ENCODE measurements around the gene PKD2L1. TPM values are rescaled to one million over a fixed set of nuclear protein-coding genes. Genes with fewer than 3 reads are reported as not detected.

The PKD2L1 gene
- total RNA-seq, 1 donor from 2014 or later = not detected

GRCh38 chr10:100350914-100351485 is 21.0 kb upstream of the PKD2L1 start:
- Mint-ChIP-seq H3K4me1 (ENCODE audit: low read depth) (peaks cover 45% of the 10 kb centered on the region), H3K9me3 (ENCODE audit: low read depth) (no peaks in the 10 kb centered on the region), H3K4me3 (ENCODE audit: low read depth) (peak overlapping the region; percentile 44), H3K36me3 (ENCODE audit: insufficient read depth) (peaks cover 55% of the 10 kb centered on the region), H3K27me3 (no peaks in the 10 kb centered on the region), H3K27ac (peak overlapping the region; percentile 44)
- DNase-seq (ENCODE audit: low spot score, unreplicated experiment) = no peak
- no peak for TF ChIP-seq CTCF (IDR thresholded peaks at IDR 0.05; ENCODE audit: unreplicated experiment)

GRCh38 chr10:100349672-100350071 is 19.6 kb upstream of the PKD2L1 start:
- Mint-ChIP-seq H3K27ac (peak overlapping the region; percentile 29), H3K4me1 (ENCODE audit: low read depth) (peaks cover 46% of the 10 kb centered on the region), H3K9me3 (ENCODE audit: low read depth) (no peaks in the 10 kb centered on the region), H3K27me3 (no peaks in the 10 kb centered on the region), H3K4me3 (ENCODE audit: low read depth) (peak overlapping the region; percentile 95), H3K36me3 (ENCODE audit: insufficient read depth) (peaks cover 42% of the 10 kb centered on the region)
- TF ChIP-seq CTCF (IDR thresholded peaks at IDR 0.05; ENCODE audit: unreplicated experiment) = no peak
- DNase-seq (ENCODE audit: low spot score, unreplicated experiment) = no peak

GRCh38 chr10:100349087-100349486 is 19.1 kb upstream of the PKD2L1 start:
- Mint-ChIP-seq H3K4me1 (ENCODE audit: low read depth) (peaks cover 46% of the 10 kb centered on the region), H3K36me3 (ENCODE audit: insufficient read depth) (peaks cover 36% of the 10 kb centered on the region), H3K27ac (peak overlapping the region; percentile 29), H3K4me3 (ENCODE audit: low read depth) (peak overlapping the region; percentile 95), H3K9me3 (ENCODE audit: low read depth) (no peaks in the 10 kb centered on the region), H3K27me3 (no peaks in the 10 kb centered on the region)
- no peak for TF ChIP-seq CTCF (IDR thresholded peaks at IDR 0.05; ENCODE audit: unreplicated experiment)
- no peak for DNase-seq (ENCODE audit: low spot score, unreplicated experiment)

GRCh38 chr10:100348389-100348927 is 18.4 kb upstream of the PKD2L1 start:
- TF ChIP-seq CTCF (IDR thresholded peaks at IDR 0.05; ENCODE audit: unreplicated experiment) = no peak
- Mint-ChIP-seq H3K4me1 (ENCODE audit: low read depth) (peaks cover 46% of the 10 kb centered on the region), H3K27me3 (no peaks in the 10 kb centered on the region), H3K9me3 (ENCODE audit: low read depth) (no peaks in the 10 kb centered on the region), H3K27ac (peak overlapping the region; percentile 65), H3K4me3 (ENCODE audit: low read depth) (peak overlapping the region; percentile 95), H3K36me3 (ENCODE audit: insufficient read depth) (peaks cover 31% of the 10 kb centered on the region)
- DNase-seq (ENCODE audit: low spot score, unreplicated experiment) = no peak

GRCh38 chr10:100347568-100348195 is 17.7 kb upstream of the PKD2L1 start:
- no peak for TF ChIP-seq CTCF (IDR thresholded peaks at IDR 0.05; ENCODE audit: unreplicated experiment)
- peaks cover 26% of the 10 kb centered on the region for H3K36me3 Mint-ChIP-seq (ENCODE audit: insufficient read depth)
- no peaks in the 10 kb centered on the region for H3K9me3 Mint-ChIP-seq (ENCODE audit: low read depth)
- peaks cover 46% of the 10 kb centered on the region for H3K4me1 Mint-ChIP-seq (ENCODE audit: low read depth)
- peak overlapping the region; percentile 95 for H3K4me3 Mint-ChIP-seq (ENCODE audit: low read depth)
- no peak for DNase-seq (ENCODE audit: low spot score, unreplicated experiment)
- H3K27ac Mint-ChIP-seq = peak overlapping the region; percentile 94
- no peaks in the 10 kb centered on the region for H3K27me3 Mint-ChIP-seq
